Spinal cord (tissue), 10 donors: ENCODE measurements around the gene GTSF1L. TPM values are rescaled to one million over a fixed set of nuclear protein-coding genes. Genes with fewer than 3 reads are reported as not detected.
A peak's percentile ranks its signal among the peaks of the same experiment; 100 is the strongest.

ENCODE experiments used
- DNase-seq, 6 donors: peaks; one replicate each; pipeline versions ENCODE4 v3.0.0 to v3.0.0-alpha.2; 2013 to 2015; ENCODE audit warnings: low spot score in 6 of 6, low read depth in 4 of 6
- H3K27ac ChIP-seq: one replicate; pipeline ENCODE4 v1.5.1; 2013; ENCODE audit warnings: low read depth, low read length, control low read depth
- H3K27me3 ChIP-seq: one replicate; pipeline ENCODE4 v1.6.1; 2013; ENCODE audit warnings: low read length; ENCODE audit not compliant: control insufficient read depth, insufficient read depth
- H3K36me3 ChIP-seq: one replicate; pipeline ENCODE4 v1.6.1; 2013; ENCODE audit warnings: low read length; ENCODE audit not compliant: control insufficient read depth, insufficient read depth
- H3K4me1 ChIP-seq: one replicate; pipeline ENCODE4 v1.6.1; 2013; ENCODE audit warnings: low read length; ENCODE audit not compliant: control insufficient read depth, insufficient read depth
- H3K4me3 ChIP-seq: one replicate; pipeline ENCODE4 v1.5.1; 2013; ENCODE audit warnings: low read depth, low read length, control low read depth
- H3K9me3 ChIP-seq: one replicate; pipeline ENCODE4 v1.6.1; 2013; ENCODE audit warnings: low read length; ENCODE audit not compliant: control insufficient read depth, insufficient read depth
- WGBS: methylation state at CpG from one replicate; pipeline ENCODE4 v1.1.5; 2013; ENCODE audit warnings: missing lambda C conversion rate; ENCODE audit not compliant: insufficient coverage; 5-methylcytosine and 5-hydroxymethylcytosine counted together
- polyA plus RNA-seq, 2 donors: library from polyadenylated mRNA; unstranded; fragments of 120-200 nt; gene quantifications; one replicate each; pipeline ENCODE4 v1.2.1, GENCODE V29; 2013; ENCODE audit not compliant: insufficient read length in 2 of 2
- total RNA-seq, 2 donors: library from RNA; depleted of rRNA in 1 of 2; stranded (reverse); fragments of 120-200 nt in 1 of 2; fragments of >200 nt in 1 of 2; gene quantifications; one replicate each; pipeline versions ENCODE4 v1.2.3 to v1.2.4, GENCODE V29; 2013 to 2014
- donor health status: healthy.

GTSF1L gene
- total and polyA plus RNA-seq, 4 donors, result 0.40 TPM; not detected in 3

GRCh38 chr20:43748274-43748673 lies 21.5 kb upstream of the GTSF1L start:
- DNase-seq, result no peak
- H3K4me1 ChIP-seq, result peaks cover 11% of the 10 kb centered on the region
- WGBS, result no CpG with 5 or more reads among the region's 1 CpG
- H3K27me3 ChIP-seq, result no peaks in the 10 kb centered on the region
- no peak overlapping the region for H3K27ac ChIP-seq
- H3K4me3 ChIP-seq, result no peak overlapping the region
- no peaks in the 10 kb centered on the region for H3K9me3 ChIP-seq
- H3K36me3 ChIP-seq, result no peaks in the 10 kb centered on the region

- WGBS, result 67% methylated on average over 10 of the region's 12 CpGs
- Histone ChIP-seq H3K4me3 (no peak overlapping the region), H3K27me3 (no peaks in the 10 kb centered on the region), H3K27ac (no peak overlapping the region), H3K9me3 (no peaks in the 10 kb centered on the region), H3K4me1 (peaks cover 11% of the 10 kb centered on the region), H3K36me3 (no peaks in the 10 kb centered on the region)
- DNase-seq, result no peak
These were observed 19.7 kb upstream of the GTSF1L start for GRCh38 chr20:43746344-43747137.

- DNase-seq, result no peak
- Histone ChIP-seq H3K9me3 (no peaks in the 10 kb centered on the region), H3K4me3 (no peak overlapping the region), H3K27ac (no peak overlapping the region), H3K27me3 (no peaks in the 10 kb centered on the region), H3K36me3 (no peaks in the 10 kb centered on the region), H3K4me1 (peaks cover 11% of the 10 kb centered on the region)
- WGBS, result 58% methylated on average over 6 of the region's 12 CpGs
These were observed 18.3 kb upstream of the GTSF1L start for GRCh38 chr20:43744966-43745730.

GRCh38 chr20:43744151-43744611 lies 17.4 kb upstream of the GTSF1L start:
- DNase-seq, result no peak
- WGBS, result 38% methylated on average over 2 of the region's 9 CpGs
- H3K36me3 ChIP-seq, result no peaks in the 10 kb centered on the region
- peaks cover 5% of the 10 kb centered on the region for H3K4me1 ChIP-seq
- no peaks in the 10 kb centered on the region for H3K9me3 ChIP-seq
- no peaks in the 10 kb centered on the region for H3K27me3 ChIP-seq
- H3K4me3 ChIP-seq, result no peak overlapping the region
- no peak overlapping the region for H3K27ac ChIP-seq

- DNase-seq, result no peak
- Histone ChIP-seq H3K27me3 (no peaks in the 10 kb centered on the region), H3K36me3 (no peaks in the 10 kb centered on the region), H3K4me1 (peaks cover 5% of the 10 kb centered on the region), H3K9me3 (no peaks in the 10 kb centered on the region), H3K27ac (no peak overlapping the region), H3K4me3 (no peak overlapping the region)
- WGBS, result no CpG with 5 or more reads among the region's 3 CpGs
These were observed 13.8 kb upstream of the GTSF1L start for GRCh38 chr20:43740642-43741041.

- no peak for DNase-seq
- H3K9me3 ChIP-seq, result no peaks in the 10 kb centered on the region
- 85% methylated on average over 7 of the region's 9 CpGs for WGBS
These were observed 12.4 kb upstream of the GTSF1L start for GRCh38 chr20:43739148-43739749.

GRCh38 chr20:43737925-43738324 lies 11.1 kb upstream of the GTSF1L start:
- no peak overlapping the region for H3K27ac ChIP-seq
- WGBS, result 96% methylated on average over 7 of the region's 7 CpGs
- no peak for DNase-seq

More at GRCh38 chr20:43739148-43739749, 12.4 kb upstream of the GTSF1L start:
- Histone ChIP-seq H3K4me3 (no peak overlapping the region), H3K27ac (no peak overlapping the region), H3K27me3 (no peaks in the 10 kb centered on the region), H3K36me3 (no peaks in the 10 kb centered on the region), H3K4me1 (no peaks in the 10 kb centered on the region)

GRCh38 chr20:43736588-43737158 lies 9.9 kb upstream of the GTSF1L start:
- WGBS, result 38% methylated on average over 2 of the region's 2 CpGs
- Histone ChIP-seq H3K4me1 (no peaks in the 10 kb centered on the region), H3K27ac (no peak overlapping the region), H3K36me3 (no peaks in the 10 kb centered on the region), H3K27me3 (no peaks in the 10 kb centered on the region), H3K9me3 (no peaks in the 10 kb centered on the region), H3K4me3 (no peak overlapping the region)
- DNase-seq, result peak in 2 of 6 donors; percentile 11 to 34

More at GRCh38 chr20:43737925-43738324, 11.1 kb upstream of the GTSF1L start:
- Histone ChIP-seq H3K36me3 (no peaks in the 10 kb centered on the region), H3K4me3 (no peak overlapping the region), H3K9me3 (no peaks in the 10 kb centered on the region), H3K4me1 (no peaks in the 10 kb centered on the region), H3K27me3 (no peaks in the 10 kb centered on the region)

GRCh38 chr20:43731927-43732326 lies 5.1 kb upstream of the GTSF1L start:
- no peaks in the 10 kb centered on the region for H3K36me3 ChIP-seq
- H3K27me3 ChIP-seq, result no peaks in the 10 kb centered on the region
- WGBS, result 61% methylated on average over 2 of the region's 5 CpGs
- no peaks in the 10 kb centered on the region for H3K9me3 ChIP-seq
- DNase-seq, result no peak
- no peaks in the 10 kb centered on the region for H3K4me1 ChIP-seq
- no peak overlapping the region for H3K4me3 ChIP-seq
- H3K27ac ChIP-seq, result no peak overlapping the region
